ENCODE data around the gene THAP4. TPM values are rescaled to one million over a fixed set of nuclear protein-coding genes. Genes with fewer than 3 reads are reported as not detected.
A peak's percentile ranks its signal among the peaks of the same experiment; 100 is the strongest.

THAP4 gene
- total RNA-seq, result 53.1 and 58.5 TPM in 2 replicates

GRCh38 chr2:241637018-241637794, at the start of gene THAP4, which contains the start of gene ATG4B:
TSS of gene THAP4 (minus strand) at chr2:241637158. CDS start at chr2:241637017, 141 bp downstream.
TSS of gene ATG4B (plus strand) at chr2:241637693. CDS start at chr2:241637715, 22 bp downstream.
- Mint-ChIP-seq H3K9me3 (peaks cover 2% of the 10 kb centered on the region), H3K4me3 (peak within 1 kb of the TSS; percentile 93), H3K27me3 (ENCODE audit: insufficient read depth) (no peaks in the 10 kb centered on the region), H3K27ac (peak within 1 kb of the TSS; percentile 93), H3K36me3 (ENCODE audit: low read depth) (peaks cover 31% of the 10 kb centered on the region), H3K4me1 (ENCODE audit: low read depth) (peaks cover 45% of the 10 kb centered on the region)
- peak; percentile 78 for DNase-seq (ENCODE audit: low spot score)
- intact Hi-C loops (cut with micrococcal nuclease), result loop anchor here (1.0 to 5.0 kb wide), 9 partner anchors 49 to 1070 kb away; partner anchors contain the start of genes D2HGDH, DTYMK, HDLBP and RNPEPL1

GRCh38 chr2:241686324-241686649, 49.3 kb upstream of the THAP4 start:
- DNase-seq (ENCODE audit: low spot score), result no peak
- Mint-ChIP-seq H3K36me3 (ENCODE audit: low read depth) (peaks cover 21% of the 10 kb centered on the region), H3K9me3 (no peaks in the 10 kb centered on the region), H3K4me3 (peak overlapping the region; percentile 89), H3K27ac (peak overlapping the region; percentile 84), H3K4me1 (ENCODE audit: low read depth) (peaks cover 30% of the 10 kb centered on the region), H3K27me3 (ENCODE audit: insufficient read depth) (no peaks in the 10 kb centered on the region)
- intact Hi-C loops (cut with micrococcal nuclease), result loop anchor here (1.0 to 5.0 kb wide), 12 partner anchors 15 to 1119 kb away; partner anchors contain the start of genes ATG4B, D2HGDH, FARP2 and HDLBP

- peaks cover 28% of the 10 kb centered on the region for H3K4me1 Mint-ChIP-seq (ENCODE audit: low read depth)
- H3K27me3 Mint-ChIP-seq (ENCODE audit: insufficient read depth), result no peaks in the 10 kb centered on the region
- H3K27ac Mint-ChIP-seq, result no peak overlapping the region
- intact Hi-C loops (cut with micrococcal nuclease), result no loop called here
- no peak for DNase-seq (ENCODE audit: low spot score)
- H3K9me3 Mint-ChIP-seq, result no peaks in the 10 kb centered on the region
- H3K4me3 Mint-ChIP-seq, result no peak overlapping the region
- H3K36me3 Mint-ChIP-seq (ENCODE audit: low read depth), result peaks cover 32% of the 10 kb centered on the region
These were observed 44.1 kb upstream of the THAP4 start for GRCh38 chr2:241680827-241681599.

GRCh38 chr2:241680044-241680443, 43.1 kb upstream of the THAP4 start:
- H3K27me3 Mint-ChIP-seq (ENCODE audit: insufficient read depth), result no peaks in the 10 kb centered on the region
- H3K9me3 Mint-ChIP-seq, result no peaks in the 10 kb centered on the region
- intact Hi-C loops (cut with micrococcal nuclease), result no loop called here
- peaks cover 32% of the 10 kb centered on the region for H3K36me3 Mint-ChIP-seq (ENCODE audit: low read depth)
- no peak overlapping the region for H3K27ac Mint-ChIP-seq
- H3K4me3 Mint-ChIP-seq, result no peak overlapping the region
- no peak for DNase-seq (ENCODE audit: low spot score)
- H3K4me1 Mint-ChIP-seq (ENCODE audit: low read depth), result peaks cover 21% of the 10 kb centered on the region

GRCh38 chr2:241678784-241679540, 42.0 kb upstream of the THAP4 start:
- H3K36me3 Mint-ChIP-seq (ENCODE audit: low read depth), result peaks cover 26% of the 10 kb centered on the region

GRCh38 chr2:241678307-241678706, 41.3 kb upstream of the THAP4 start:
- peaks cover 26% of the 10 kb centered on the region for H3K36me3 Mint-ChIP-seq (ENCODE audit: low read depth)
- H3K9me3 Mint-ChIP-seq, result no peaks in the 10 kb centered on the region
- no peak for DNase-seq (ENCODE audit: low spot score)
- H3K4me3 Mint-ChIP-seq, result no peak overlapping the region
- H3K27ac Mint-ChIP-seq, result no peak overlapping the region
- intact Hi-C loops (cut with micrococcal nuclease), result no loop called here
- peaks cover 10% of the 10 kb centered on the region for H3K4me1 Mint-ChIP-seq (ENCODE audit: low read depth)
- no peaks in the 10 kb centered on the region for H3K27me3 Mint-ChIP-seq (ENCODE audit: insufficient read depth)

More at GRCh38 chr2:241678784-241679540, 42.0 kb upstream of the THAP4 start:
- Mint-ChIP-seq H3K27me3 (ENCODE audit: insufficient read depth) (no peaks in the 10 kb centered on the region), H3K4me1 (ENCODE audit: low read depth) (peaks cover 12% of the 10 kb centered on the region), H3K27ac (peak overlapping the region; percentile 22), H3K9me3 (no peaks in the 10 kb centered on the region), H3K4me3 (no peak overlapping the region)
- intact Hi-C loops (cut with micrococcal nuclease), result no loop called here
- DNase-seq (ENCODE audit: low spot score), result no peak

GRCh38 chr2:241677392-241677791, 40.4 kb upstream of the THAP4 start:
- Mint-ChIP-seq H3K27ac (no peak overlapping the region), H3K36me3 (ENCODE audit: low read depth) (peaks cover 26% of the 10 kb centered on the region), H3K27me3 (ENCODE audit: insufficient read depth) (no peaks in the 10 kb centered on the region), H3K9me3 (no peaks in the 10 kb centered on the region), H3K4me3 (no peak overlapping the region), H3K4me1 (ENCODE audit: low read depth) (peaks cover 10% of the 10 kb centered on the region)
- DNase-seq (ENCODE audit: low spot score), result no peak
- intact Hi-C loops (cut with micrococcal nuclease), result no loop called here

GRCh38 chr2:241676665-241677064, 39.7 kb upstream of the THAP4 start:
- Mint-ChIP-seq H3K27me3 (ENCODE audit: insufficient read depth) (no peaks in the 10 kb centered on the region), H3K27ac (peak overlapping the region; percentile 5), H3K4me1 (ENCODE audit: low read depth) (peaks cover 10% of the 10 kb centered on the region), H3K9me3 (no peaks in the 10 kb centered on the region), H3K4me3 (no peak overlapping the region), H3K36me3 (ENCODE audit: low read depth) (peaks cover 24% of the 10 kb centered on the region)
- DNase-seq (ENCODE audit: low spot score), result no peak
- intact Hi-C loops (cut with micrococcal nuclease), result no loop called here

GRCh38 chr2:241675885-241676284, 38.9 kb upstream of the THAP4 start:
- Mint-ChIP-seq H3K9me3 (no peaks in the 10 kb centered on the region), H3K4me3 (no peak overlapping the region), H3K36me3 (ENCODE audit: low read depth) (peaks cover 21% of the 10 kb centered on the region), H3K4me1 (ENCODE audit: low read depth) (peaks cover 4% of the 10 kb centered on the region), H3K27ac (no peak overlapping the region), H3K27me3 (ENCODE audit: insufficient read depth) (no peaks in the 10 kb centered on the region)
- intact Hi-C loops (cut with micrococcal nuclease), result no loop called here
- no peak for DNase-seq (ENCODE audit: low spot score)

- Mint-ChIP-seq H3K36me3 (ENCODE audit: low read depth) (peaks cover 16% of the 10 kb centered on the region), H3K27me3 (ENCODE audit: insufficient read depth) (no peaks in the 10 kb centered on the region), H3K4me1 (ENCODE audit: low read depth) (no peaks in the 10 kb centered on the region), H3K4me3 (no peak overlapping the region), H3K9me3 (no peaks in the 10 kb centered on the region), H3K27ac (no peak overlapping the region)
- intact Hi-C loops (cut with micrococcal nuclease), result no loop called here
- DNase-seq (ENCODE audit: low spot score), result no peak
These were observed 37.1 kb upstream of the THAP4 start for GRCh38 chr2:241673797-241674725.

- Mint-ChIP-seq H3K27me3 (ENCODE audit: insufficient read depth) (no peaks in the 10 kb centered on the region), H3K9me3 (no peaks in the 10 kb centered on the region), H3K27ac (peak overlapping the region; percentile 72), H3K36me3 (ENCODE audit: low read depth) (peaks cover 18% of the 10 kb centered on the region), H3K4me3 (no peak overlapping the region), H3K4me1 (ENCODE audit: low read depth) (no peaks in the 10 kb centered on the region)
- DNase-seq (ENCODE audit: low spot score), result no peak
- intact Hi-C loops (cut with micrococcal nuclease), result no loop called here
These were observed 36.3 kb upstream of the THAP4 start for GRCh38 chr2:241673189-241673663.
